OCI-LY3 (cell line): ENCODE results near the gene KRT3.
"Not testable (repeated sequence)": the region's sequence is repeated elsewhere in the genome, so short reads cannot be mapped to it uniquely, and the experiment has no call there.

Experiments
- H2AFZ ChIP-seq: fragments of 200-600, 300-600 bp; shearing (Covaris generic); 2 replicates; pipeline ENCODE4 v1.6.0; 2014; ENCODE audit warnings: antibody characterized with exemption, low read depth, low read length
- H3K27ac ChIP-seq: fragments of 200-600, 300-600 bp; sonication (generic); 2 replicates; pipeline ENCODE4 v1.5.1; 2014; ENCODE audit warnings: mild to moderate bottlenecking, low read length, moderate library complexity, mixed read lengths
- H3K27me3 ChIP-seq: fragments of 200-600, 300-600 bp; sonication (generic); 2 replicates; pipeline ENCODE4 v1.6.1; 2014; ENCODE audit warnings: low read depth, low read length, mixed read lengths
- H3K36me3 ChIP-seq: fragments of 200-600, 300-600 bp; sonication (generic); replicated peaks from 2 replicates; pipeline ENCODE3; 2014; ENCODE audit warnings: low read depth, low read length, mixed read lengths
- H3K4me1 ChIP-seq: fragments of 300-600, 200-600 bp; sonication (generic); 2 replicates; pipeline ENCODE4 v1.6.1; 2014; ENCODE audit warnings: low read length, mixed read lengths
- H3K4me2 ChIP-seq: fragments of 200-600, 300-600 bp; sonication (generic); 2 replicates; pipeline ENCODE4 v1.6.1; 2014; ENCODE audit warnings: low read length, mixed read lengths
- H3K4me3 ChIP-seq: fragments of 300-600, 200-600 bp; sonication (generic); 2 replicates; pipeline ENCODE4 v1.5.1; 2014; ENCODE audit warnings: antibody characterized with exemption, mild to moderate bottlenecking, low read length, moderate library complexity
- H3K79me2 ChIP-seq: fragments of 300-600, 200-600 bp; shearing (Covaris generic); 2 replicates; pipeline ENCODE4 v1.6.1; 2014; ENCODE audit warnings: mild to moderate bottlenecking, low read length, mixed read lengths
- H3K9ac ChIP-seq: fragments of 300-600, 200-600 bp; shearing (Covaris generic); 2 replicates; pipeline ENCODE4 v1.6.0; 2014; ENCODE audit warnings: mild to moderate bottlenecking, low read length, moderate library complexity
- H3K9me3 ChIP-seq: fragments of 200-600, 300-600 bp; shearing (Covaris generic); 2 replicates; pipeline ENCODE4 v1.6.1; 2014; ENCODE audit warnings: low read length, mixed read lengths; ENCODE audit not compliant: insufficient read depth
- H4K20me1 ChIP-seq: fragments of 200-600, 300-600 bp; sonication (generic); 2 replicates; pipeline ENCODE4 v1.6.1; 2016; ENCODE audit warnings: low read length, mixed read lengths; ENCODE audit not compliant: insufficient read depth
- CTCF ChIP-seq: fragments of 200-600, 300-600 bp; sonication (generic); IDR thresholded peaks from 2 replicates; pipeline ENCODE4 v1.5.1; 2014; ENCODE audit warnings: antibody characterized with exemption, low read length, low read depth
- EZH2phosphoT487 ChIP-seq: fragments of 200-600 bp; shearing (Covaris generic); IDR thresholded peaks from 2 replicates; pipeline ENCODE4 v1.6.1; 2018; ENCODE audit warnings: antibody characterized with exemption, mixed run types, low read depth

Gene KRT3

GRCh38 chr12:52761802-52762201, 34.1 kb downstream of the KRT3 start:
- H3K9me3 ChIP-seq: no peaks in the 10 kb centered on the region

GRCh38 chr12:52761218-52761617, 34.7 kb downstream of the KRT3 start:
- not testable (repeated sequence) for H3K4me2 ChIP-seq, H3K9ac ChIP-seq, H3K79me2 ChIP-seq, H3K9me3 ChIP-seq, H3K4me3 ChIP-seq, H3K4me1 ChIP-seq, H3K36me3 ChIP-seq, H4K20me1 ChIP-seq, H3K27ac ChIP-seq, H2AFZ ChIP-seq
- H3K27me3 ChIP-seq: peaks cover 68% of the 10 kb centered on the region

More at GRCh38 chr12:52761802-52762201, 34.1 kb downstream of the KRT3 start:
- TF ChIP-seq CTCF (no peak), EZH2phosphoT487 (no peak)
- Histone ChIP-seq H3K9ac (no peak overlapping the region), H3K36me3 (no peaks in the 10 kb centered on the region), H4K20me1 (no peaks in the 10 kb centered on the region), H3K4me3 (no peak overlapping the region), H3K79me2 (no peaks in the 10 kb centered on the region), H3K27me3 (peaks cover 64% of the 10 kb centered on the region), H3K4me2 (no peak overlapping the region), H3K27ac (no peak overlapping the region), H2AFZ (no peak overlapping the region), H3K4me1 (no peaks in the 10 kb centered on the region)

GRCh38 chr12:52760623-52761022, 35.3 kb downstream of the KRT3 start:
- Histone ChIP-seq H3K27me3 (peaks cover 67% of the 10 kb centered on the region), H3K9ac (no peak overlapping the region), H3K4me3 (no peak overlapping the region), H4K20me1 (no peaks in the 10 kb centered on the region), H3K4me2 (no peak overlapping the region), H2AFZ (no peak overlapping the region), H3K36me3 (no peaks in the 10 kb centered on the region), H3K27ac (no peak overlapping the region), H3K9me3 (no peaks in the 10 kb centered on the region), H3K79me2 (no peaks in the 10 kb centered on the region), H3K4me1 (no peaks in the 10 kb centered on the region)
- TF ChIP-seq CTCF (no peak), EZH2phosphoT487 (no peak)

GRCh38 chr12:52759695-52760094, 36.2 kb downstream of the KRT3 start:
- Histone ChIP-seq H2AFZ (no peak overlapping the region), H4K20me1 (no peaks in the 10 kb centered on the region), H3K36me3 (no peaks in the 10 kb centered on the region), H3K9me3 (no peaks in the 10 kb centered on the region), H3K27ac (no peak overlapping the region), H3K4me1 (no peaks in the 10 kb centered on the region), H3K4me3 (no peak overlapping the region), H3K4me2 (no peak overlapping the region), H3K9ac (no peak overlapping the region), H3K27me3 (peaks cover 60% of the 10 kb centered on the region), H3K79me2 (no peaks in the 10 kb centered on the region)
- TF ChIP-seq CTCF (0 out of 2 replicates have a peak, but pooled peaks have one; percentile 5), EZH2phosphoT487 (no peak)

- H3K4me3 ChIP-seq: no peak overlapping the region
- no peaks in the 10 kb centered on the region for H3K79me2 ChIP-seq
- no peak overlapping the region for H3K9ac ChIP-seq
- H3K27ac ChIP-seq: no peak overlapping the region
- peaks cover 55% of the 10 kb centered on the region for H3K27me3 ChIP-seq
- TF ChIP-seq CTCF (no peak), EZH2phosphoT487 (no peak)
- H3K9me3 ChIP-seq: no peaks in the 10 kb centered on the region
- no peak overlapping the region for H2AFZ ChIP-seq
- no peaks in the 10 kb centered on the region for H3K4me1 ChIP-seq
- no peak overlapping the region for H3K4me2 ChIP-seq
- H3K36me3 ChIP-seq: no peaks in the 10 kb centered on the region
- no peaks in the 10 kb centered on the region for H4K20me1 ChIP-seq
These were observed 36.7 kb downstream of the KRT3 start for GRCh38 chr12:52759218-52759617.
